MG63 (cell line): ENCODE measurements around the gene HMCN2. TPM values are rescaled to one million over a fixed set of nuclear protein-coding genes. Genes with fewer than 3 reads are reported as not detected.

ENCODE experiments used
- DNase-seq: peaks from one replicate; pipeline ENCODE4 v3.0.0-alpha.2; 2020
- H3K27me3 ChIP-seq: fragments of 250-450 bp; sonication (Bioruptor Pico); 2 replicates; pipeline ENCODE4 v1.5.1; 2020; ENCODE audit warnings: mild to moderate bottlenecking, moderate library complexity
- H3K36me3 ChIP-seq: fragments of 250-450 bp; sonication (Bioruptor Pico); 2 replicates; pipeline ENCODE4 v1.5.1; 2020; ENCODE audit warnings: mild to moderate bottlenecking, moderate library complexity
- H3K4me3 ChIP-seq: fragments of 250-450 bp; sonication (Bioruptor Pico); 2 replicates; pipeline ENCODE4 v1.5.1; 2020; ENCODE audit warnings: mild to moderate bottlenecking, moderate library complexity
- H3K9me3 ChIP-seq: fragments of 250-450 bp; sonication (Bioruptor Pico); 2 replicates; pipeline ENCODE4 v1.5.1; 2020; ENCODE audit warnings: mild to moderate bottlenecking, moderate library complexity
- total RNA-seq: library from RNA; depleted of rRNA; stranded (reverse); fragments of >200 nt; shearing (Covaris generic); gene quantifications from 2 replicates; pipeline ENCODE4 v1.2.3, GENCODE V29; 2014; ENCODE audit warnings: low replicate concordance; rRNA removed

Gene HMCN2, protein sequence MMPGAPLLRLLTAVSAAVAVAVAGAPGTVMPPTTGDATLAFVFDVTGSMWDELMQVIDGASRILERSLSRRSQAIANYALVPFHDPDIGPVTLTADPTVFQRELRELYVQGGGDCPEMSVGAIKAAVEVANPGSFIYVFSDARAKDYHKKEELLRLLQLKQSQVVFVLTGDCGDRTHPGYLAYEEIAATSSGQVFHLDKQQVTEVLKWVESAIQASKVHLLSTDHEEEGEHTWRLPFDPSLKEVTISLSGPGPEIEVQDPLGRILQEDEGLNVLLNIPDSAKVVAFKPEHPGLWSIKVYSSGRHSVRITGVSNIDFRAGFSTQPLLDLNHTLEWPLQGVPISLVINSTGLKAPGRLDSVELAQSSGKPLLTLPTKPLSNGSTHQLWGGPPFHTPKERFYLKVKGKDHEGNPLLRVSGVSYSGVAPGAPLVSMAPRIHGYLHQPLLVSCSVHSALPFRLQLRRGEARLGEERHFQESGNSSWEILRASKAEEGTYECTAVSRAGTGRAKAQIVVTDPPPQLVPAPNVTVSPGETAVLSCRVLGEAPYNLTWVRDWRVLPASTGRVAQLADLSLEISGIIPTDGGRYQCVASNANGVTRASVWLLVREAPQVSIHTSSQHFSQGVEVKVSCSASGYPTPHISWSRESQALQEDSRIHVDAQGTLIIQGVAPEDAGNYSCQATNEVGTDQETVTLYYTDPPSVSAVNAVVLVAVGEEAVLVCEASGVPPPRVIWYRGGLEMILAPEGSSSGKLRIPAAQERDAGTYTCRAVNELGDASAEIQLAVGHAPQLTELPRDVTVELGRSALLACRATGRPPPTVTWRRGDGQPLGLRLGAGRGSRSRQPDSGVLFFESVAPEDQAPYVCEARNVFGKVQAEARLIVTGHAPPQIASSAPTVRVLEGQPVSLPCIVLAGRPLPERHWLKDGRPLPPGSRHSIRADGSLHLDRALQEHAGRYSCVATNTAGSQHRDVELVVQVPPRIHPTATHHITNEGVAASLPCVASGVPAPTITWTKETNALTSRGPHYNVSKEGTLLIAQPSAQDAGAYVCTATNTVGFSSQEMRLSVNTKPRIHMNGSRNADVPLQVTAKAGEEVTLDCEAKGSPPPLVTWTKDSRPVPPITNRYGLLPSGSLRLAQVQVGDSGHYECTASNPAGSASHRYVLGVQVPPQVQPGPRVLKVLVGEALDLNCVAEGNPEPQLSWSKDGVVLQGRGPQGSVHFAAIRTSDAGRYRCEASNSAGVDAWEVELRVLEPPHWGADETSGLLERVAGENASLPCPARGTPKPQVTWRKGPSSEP (N-terminal part only)
- 0.20 TPM in 1 of 2 replicates, not detected in the other for total RNA-seq

- peaks cover 14% of the 10 kb centered on the region for H3K27me3 ChIP-seq
- no peaks in the 10 kb centered on the region for H3K36me3 ChIP-seq
- H3K9me3 ChIP-seq: no peaks in the 10 kb centered on the region
- DNase-seq: peak; percentile 17
- H3K4me3 ChIP-seq: no peak within 1 kb of the TSS
Observed at GRCh38 chr9:130265431-130266235, at the start of gene HMCN2. TSS of gene HMCN2 (plus strand) at chr9:130265760. CDS start at chr9:130265879, 119 bp downstream.

DNA sequence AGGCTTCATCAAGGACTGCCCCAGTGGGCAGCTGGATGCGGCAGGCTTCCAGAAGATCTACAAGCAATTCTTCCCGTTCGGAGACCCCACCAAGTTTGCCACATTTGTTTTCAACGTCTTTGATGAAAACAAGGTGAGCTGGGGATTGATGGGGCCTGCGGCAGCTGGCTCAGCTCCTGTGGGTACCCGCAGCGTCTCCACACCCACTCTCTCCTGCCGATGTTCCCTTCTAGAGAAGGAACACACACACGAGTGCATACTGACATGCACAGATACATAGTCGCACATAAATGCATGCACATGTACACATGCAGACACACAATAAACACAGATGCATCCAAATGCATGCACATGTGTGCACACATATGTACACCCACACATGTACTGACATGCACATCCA, 47.7 kb upstream of the HMCN2 start:
- H3K27me3 ChIP-seq: no peaks in the 10 kb centered on the region
- H3K36me3 ChIP-seq: peaks cover 8% of the 10 kb centered on the region
- DNase-seq: no peak
- no peaks in the 10 kb centered on the region for H3K9me3 ChIP-seq
- no peak overlapping the region for H3K4me3 ChIP-seq

DNA sequence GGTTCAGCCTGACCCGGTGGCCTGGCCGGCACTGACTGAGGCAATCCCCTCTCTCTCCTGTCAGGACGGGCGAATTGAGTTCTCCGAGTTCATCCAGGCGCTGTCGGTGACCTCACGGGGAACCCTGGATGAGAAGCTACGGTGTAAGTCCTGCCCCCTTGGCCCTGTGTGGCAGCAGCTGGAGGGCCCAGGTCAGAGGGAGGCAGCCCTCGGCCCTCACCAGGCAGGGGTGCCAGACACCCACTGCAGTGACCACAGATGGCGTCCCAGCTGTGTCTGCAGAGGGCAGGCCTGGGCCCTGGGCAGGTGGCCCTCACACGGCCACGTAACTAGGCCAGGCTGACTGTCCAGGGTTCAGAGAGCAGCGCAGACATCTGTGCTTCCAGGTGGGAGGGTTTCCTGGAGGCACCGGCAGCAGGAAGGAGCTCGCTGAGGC, 45.9 kb upstream of the HMCN2 start:
- H3K9me3 ChIP-seq: no peaks in the 10 kb centered on the region

DNA sequence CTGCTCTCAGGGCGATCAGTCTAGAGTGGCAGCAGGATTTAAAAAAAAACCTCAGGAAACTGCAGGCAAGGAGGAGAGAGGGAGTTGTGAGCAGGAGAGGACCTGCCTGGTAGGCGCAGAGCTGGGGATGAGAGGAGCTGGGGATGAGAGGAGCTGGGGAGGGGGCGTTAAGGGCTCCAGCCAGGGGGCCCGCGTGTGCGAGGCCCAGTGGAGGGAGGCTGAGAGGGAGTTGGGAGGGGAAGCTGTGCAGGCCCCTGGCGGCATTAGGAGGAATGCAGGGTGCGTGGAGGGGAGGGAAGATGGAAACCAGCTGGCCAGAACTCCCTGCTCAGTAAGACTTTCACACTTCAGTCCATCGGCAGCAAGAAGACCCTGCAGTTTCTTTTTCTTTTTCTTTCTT, 45.2 kb upstream of the HMCN2 start:
- Histone ChIP-seq H3K36me3 (peaks cover 17% of the 10 kb centered on the region), H3K4me3 (no peak overlapping the region), H3K9me3 (no peaks in the 10 kb centered on the region), H3K27me3 (no peaks in the 10 kb centered on the region)
- no peak for DNase-seq

More for the DNA sequence above, 45.9 kb upstream of the HMCN2 start:
- peaks cover 10% of the 10 kb centered on the region for H3K36me3 ChIP-seq
- DNase-seq: no peak
- no peaks in the 10 kb centered on the region for H3K27me3 ChIP-seq
- no peak overlapping the region for H3K4me3 ChIP-seq

DNA sequence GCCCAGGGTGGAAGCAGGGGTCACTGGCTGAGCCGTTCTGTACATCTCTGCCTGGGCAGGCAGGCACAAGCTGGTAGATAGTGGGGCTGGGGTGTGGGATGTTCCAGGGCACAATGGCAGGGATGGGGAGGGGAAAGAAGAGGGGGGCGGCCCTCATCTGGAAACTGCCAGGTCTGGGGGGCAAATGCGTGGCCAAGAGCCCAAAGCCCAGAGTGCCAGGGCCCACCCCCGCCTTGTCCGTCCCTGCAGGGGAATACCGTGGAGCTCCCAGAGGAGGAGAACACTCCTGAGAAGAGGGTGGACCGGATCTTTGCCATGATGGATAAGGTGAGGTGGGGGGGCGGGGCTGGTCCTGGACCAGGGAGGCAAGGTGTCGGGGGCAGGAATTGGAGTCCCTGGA, 42.7 kb upstream of the HMCN2 start:
- H3K27me3 ChIP-seq: no peaks in the 10 kb centered on the region

GRCh38 chr9:130225071-130225470, 40.5 kb upstream of the HMCN2 start:
- peaks cover 4% of the 10 kb centered on the region for H3K9me3 ChIP-seq
- DNase-seq: no peak
- H3K27me3 ChIP-seq: no peaks in the 10 kb centered on the region
- H3K4me3 ChIP-seq: no peak overlapping the region
- peaks cover 46% of the 10 kb centered on the region for H3K36me3 ChIP-seq

More for the DNA sequence above, 42.7 kb upstream of the HMCN2 start:
- H3K36me3 ChIP-seq: peaks cover 36% of the 10 kb centered on the region
- H3K4me3 ChIP-seq: no peak overlapping the region
- H3K9me3 ChIP-seq: peaks cover 4% of the 10 kb centered on the region
- DNase-seq: no peak

GRCh38 chr9:130225586-130225985, 40.0 kb upstream of the HMCN2 start:
- Histone ChIP-seq H3K4me3 (no peak overlapping the region), H3K36me3 (peaks cover 49% of the 10 kb centered on the region), H3K27me3 (no peaks in the 10 kb centered on the region), H3K9me3 (peaks cover 4% of the 10 kb centered on the region)
- no peak for DNase-seq

DNA sequence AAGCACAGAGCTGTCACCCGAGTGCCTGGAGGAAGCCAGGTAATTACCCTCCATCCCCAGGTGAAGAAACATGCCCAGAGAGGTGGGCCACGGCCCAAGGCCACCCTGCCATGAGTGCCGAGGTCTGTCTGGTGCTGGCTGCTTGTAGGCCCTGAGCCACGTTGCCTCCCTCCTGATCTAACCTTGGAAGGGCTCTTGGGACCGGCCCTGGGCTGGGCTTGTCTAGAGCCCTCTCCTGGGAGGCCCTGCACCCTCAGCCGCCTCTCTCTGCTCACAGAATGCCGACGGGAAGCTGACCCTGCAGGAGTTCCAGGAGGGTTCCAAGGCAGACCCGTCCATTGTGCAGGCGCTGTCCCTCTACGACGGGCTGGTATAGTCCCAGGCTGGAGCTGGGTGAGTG, 39.4 kb upstream of the HMCN2 start:
- Histone ChIP-seq H3K4me3 (no peak overlapping the region), H3K27me3 (no peaks in the 10 kb centered on the region), H3K9me3 (peaks cover 4% of the 10 kb centered on the region), H3K36me3 (peaks cover 49% of the 10 kb centered on the region)
- DNase-seq: no peak

DNA sequence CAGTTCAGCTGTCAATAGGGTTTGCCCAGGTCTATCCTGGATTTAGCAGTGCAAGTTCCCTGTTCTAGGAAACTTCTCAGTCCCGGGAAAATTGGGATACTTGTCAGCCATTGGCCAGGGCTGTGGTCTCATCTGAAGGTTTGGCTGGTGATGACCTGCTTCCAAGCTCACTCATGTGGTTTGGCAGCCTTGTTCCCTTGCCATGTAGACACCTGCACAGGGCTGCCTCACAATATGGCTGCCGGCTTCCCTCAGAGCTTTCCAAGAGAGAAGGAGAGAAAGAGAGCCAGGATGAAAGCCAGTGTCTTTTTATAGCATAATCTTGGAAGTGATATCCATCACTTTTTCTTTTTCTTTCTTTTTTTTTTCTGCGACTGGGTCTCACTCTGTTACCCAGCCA, 37.7 kb upstream of the HMCN2 start:
- no peak for DNase-seq
- H3K36me3 ChIP-seq: peaks cover 48% of the 10 kb centered on the region
- peaks cover 4% of the 10 kb centered on the region for H3K9me3 ChIP-seq
- H3K4me3 ChIP-seq: no peak overlapping the region
- H3K27me3 ChIP-seq: no peaks in the 10 kb centered on the region

GRCh38 chr9:130229759-130230158, 35.8 kb upstream of the HMCN2 start:
- DNase-seq: no peak
- Histone ChIP-seq H3K9me3 (peaks cover 4% of the 10 kb centered on the region), H3K27me3 (no peaks in the 10 kb centered on the region), H3K4me3 (no peak overlapping the region), H3K36me3 (peaks cover 45% of the 10 kb centered on the region)

DNA sequence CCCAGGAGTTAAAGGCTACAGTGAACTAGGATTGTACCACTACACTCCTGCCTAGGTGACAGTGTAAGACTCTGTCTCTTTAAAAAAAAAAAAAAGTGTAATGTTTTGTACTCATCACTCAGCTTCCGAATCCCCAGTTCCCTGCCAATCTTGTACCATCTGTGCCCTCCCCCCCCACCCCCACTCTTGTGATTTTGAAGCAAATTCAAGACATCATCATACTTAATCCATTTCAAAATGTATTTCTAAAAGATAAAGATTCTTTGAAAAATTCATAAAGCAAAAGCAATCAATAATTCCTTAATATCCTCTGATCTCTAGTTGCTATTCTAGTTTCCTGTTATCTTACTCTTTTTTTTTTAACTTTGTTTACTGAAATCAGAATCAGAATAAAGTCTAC, 34.9 kb upstream of the HMCN2 start:
- peaks cover 36% of the 10 kb centered on the region for H3K36me3 ChIP-seq
- H3K9me3 ChIP-seq: peaks cover 4% of the 10 kb centered on the region
- no peaks in the 10 kb centered on the region for H3K27me3 ChIP-seq
- DNase-seq: no peak
- H3K4me3 ChIP-seq: no peak overlapping the region

DNA sequence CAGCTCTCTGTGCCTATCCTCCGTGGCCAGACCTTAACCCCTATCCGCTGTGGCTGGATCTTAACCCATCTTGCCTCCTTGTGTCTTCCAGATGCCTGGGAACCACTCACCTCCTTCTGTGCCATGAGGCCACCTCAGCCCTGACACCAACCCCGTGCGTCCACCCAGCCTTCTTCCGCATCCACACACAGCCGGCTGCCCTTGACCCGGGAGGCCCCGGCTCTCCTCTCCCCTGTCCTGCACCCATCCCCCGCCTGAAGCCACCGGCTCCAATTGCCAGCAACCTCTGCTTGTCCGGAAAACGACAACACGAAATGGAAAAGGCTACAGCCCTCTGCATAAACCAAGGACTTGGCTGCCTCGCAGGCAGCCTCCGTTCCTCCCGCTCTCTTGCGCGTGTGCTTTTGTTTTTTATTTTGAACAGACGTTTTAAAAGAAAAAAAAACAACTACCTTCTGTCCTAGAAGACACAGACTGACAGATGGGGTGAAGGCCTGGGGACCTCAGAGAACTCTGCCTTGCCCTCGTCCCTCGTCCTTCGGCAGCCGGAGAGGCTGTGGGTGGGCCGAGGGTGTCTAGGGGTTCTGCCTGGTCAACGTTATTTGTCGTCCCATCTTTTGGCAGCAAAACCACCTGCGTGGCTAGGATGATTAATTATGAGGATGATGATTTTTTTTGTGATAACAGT, 32.5 kb upstream of the HMCN2 start:
- DNase-seq: no peak
- Histone ChIP-seq H3K4me3 (no peak overlapping the region), H3K27me3 (no peaks in the 10 kb centered on the region), H3K36me3 (peaks cover 21% of the 10 kb centered on the region), H3K9me3 (no peaks in the 10 kb centered on the region)

GRCh38 chr9:130233587-130233945, 32.0 kb upstream of the HMCN2 start:
- no peaks in the 10 kb centered on the region for H3K27me3 ChIP-seq

GRCh38 chr9:130234340-130235260, 31.0 kb upstream of the HMCN2 start:
- no peak overlapping the region for H3K4me3 ChIP-seq
- no peak for DNase-seq
- no peaks in the 10 kb centered on the region for H3K27me3 ChIP-seq
- H3K36me3 ChIP-seq: peaks cover 16% of the 10 kb centered on the region
- H3K9me3 ChIP-seq: no peaks in the 10 kb centered on the region

More at GRCh38 chr9:130233587-130233945, 32.0 kb upstream of the HMCN2 start:
- Histone ChIP-seq H3K4me3 (no peak overlapping the region), H3K9me3 (no peaks in the 10 kb centered on the region), H3K36me3 (peaks cover 18% of the 10 kb centered on the region)
- DNase-seq: no peak
